IMR-90 (cell line): ENCODE results near the gene PUS3. TPM values are rescaled to one million over a fixed set of nuclear protein-coding genes. Genes with fewer than 3 reads are reported as not detected.
"Not testable (repeated sequence)": the region's sequence is repeated elsewhere in the genome, so short reads cannot be mapped to it uniquely, and the experiment has no call there.

ENCODE experiments used
- ATAC-seq: fragments of 200-7000 bp; cut with Tn5 transposase; 2 replicates; pipeline ENCODE4 v1.9.1; 2020; ENCODE audit warnings: low read depth, mild to moderate bottlenecking, moderate library complexity
- BruUV-seq: library from RNA; stranded (reverse); fragments of 400-500 nt; replicated peaks from 2 replicates; lab custom pipeline; 2021; lab: Mats Ljungman, UMichigan
- CTCF ChIA-PET: fragments of 300-600 bp; formaldehyde crosslinking; extraction: SDS; loops from one replicate; lab custom pipeline; 2021; ENCODE audit warnings: antibody characterized with exemption; lab: Yijun Ruan, JAX
- POLR2A ChIA-PET: fragments of 300-600 bp; sonication (Branson Sonifier 250); formaldehyde crosslinking; loops from one replicate; lab custom pipeline; 2022; ENCODE audit warnings: antibody characterized with exemption; ENCODE audit not compliant: unreplicated experiment; lab: Charles Lee
- DNase-seq: peaks from one replicate; pipeline ENCODE4 v3.0.0; 2013
- H2AFZ ChIP-seq: replicated peaks from 2 replicates; pipeline ENCODE3; 2013; ENCODE audit warnings: low read length, mild to moderate bottlenecking; ENCODE audit not compliant: poor library complexity
- H2AK5ac ChIP-seq: 2 replicates; pipeline ENCODE4 v1.6.1; 2013; ENCODE audit warnings: low read depth, low read length, inconsistent platforms
- H2AK9ac ChIP-seq: replicated peaks from 2 replicates; pipeline ENCODE3; 2013; ENCODE audit warnings: mild to moderate bottlenecking, low read depth, low read length, moderate library complexity; ENCODE audit not compliant: poor library complexity
- H2BK120ac ChIP-seq: 2 replicates; pipeline ENCODE4 v1.6.1; 2013; ENCODE audit warnings: low read depth, low read length, inconsistent platforms
- H2BK15ac ChIP-seq: 3 replicates; pipeline ENCODE4 v1.6.1; 2013; ENCODE audit warnings: low read depth, low read length, inconsistent platforms
- H2BK20ac ChIP-seq: 2 replicates; pipeline ENCODE4 v1.6.1; 2013; ENCODE audit warnings: low read depth, mild to moderate bottlenecking, inconsistent platforms, low read length, moderate library complexity
- H2BK5ac ChIP-seq: 2 replicates; pipeline ENCODE4 v1.6.1; 2013; ENCODE audit warnings: mild to moderate bottlenecking, low read depth, low read length, inconsistent platforms; ENCODE audit not compliant: poor library complexity, severe bottlenecking
- H3K14ac ChIP-seq: replicated peaks from 2 replicates; pipeline ENCODE4 v1.6.1; 2013; ENCODE audit warnings: low read depth, low read length, inconsistent platforms
- H3K18ac ChIP-seq: 2 replicates; pipeline ENCODE4 v1.6.1; 2013; ENCODE audit warnings: low read depth, low read length, control low read depth
- H3K23ac ChIP-seq: 2 replicates; pipeline ENCODE4 v1.6.1; 2013; ENCODE audit warnings: low read depth, low read length, inconsistent platforms
- H3K27ac ChIP-seq: 2 replicates; pipeline ENCODE4 v1.5.1; 2013; ENCODE audit warnings: mild to moderate bottlenecking, control low read depth, low read length; ENCODE audit not compliant: insufficient read depth
- H3K27me3 ChIP-seq: 2 replicates; pipeline ENCODE4 v1.6.1; 2013; ENCODE audit warnings: low read length; ENCODE audit not compliant: control insufficient read depth, insufficient read depth
- H3K36me3 ChIP-seq: 2 replicates; pipeline ENCODE4 v1.6.1; 2013; ENCODE audit warnings: low read length, mixed read lengths; ENCODE audit not compliant: control insufficient read depth, insufficient read depth
- H3K4ac ChIP-seq: 2 replicates; pipeline ENCODE4 v1.6.1; 2013; ENCODE audit warnings: low read depth, low read length, inconsistent platforms
- H3K4me1 ChIP-seq: 2 replicates; pipeline ENCODE4 v1.6.1; 2013; ENCODE audit warnings: low read length, mixed read lengths; ENCODE audit not compliant: control insufficient read depth, insufficient read depth
- H3K4me2 ChIP-seq: 2 replicates; pipeline ENCODE4 v1.6.1; 2013; ENCODE audit warnings: low read depth, mild to moderate bottlenecking, control low read depth, low read length, moderate library complexity
- H3K4me3 ChIP-seq: 2 replicates; pipeline ENCODE4 v1.5.1; 2013; ENCODE audit warnings: low read depth, mild to moderate bottlenecking, control low read depth, low read length, moderate library complexity; ENCODE audit not compliant: insufficient read depth
- H3K56ac ChIP-seq: 2 replicates; pipeline ENCODE4 v1.6.1; 2013; ENCODE audit warnings: low read length, inconsistent platforms; ENCODE audit not compliant: insufficient read depth; ENCODE audit errors: extremely low read depth
- H3K79me1 ChIP-seq, 2 experiments: 2 replicates each; pipeline ENCODE4 v1.6.1; 2013; ENCODE audit warnings: low read length in 2 of 2, inconsistent platforms in 1 of 2, low read depth in 1 of 2
- H3K9ac ChIP-seq: 2 replicates; pipeline ENCODE4 v1.6.1; 2013; ENCODE audit warnings: low read depth, low read length, control low read depth
- H3K9me1 ChIP-seq: 2 replicates; pipeline ENCODE4 v1.6.1; 2013; ENCODE audit warnings: low read length, inconsistent platforms; ENCODE audit not compliant: insufficient read depth
- H3K9me3 ChIP-seq: 2 replicates; pipeline ENCODE4 v1.6.1; 2013; ENCODE audit warnings: low read length; ENCODE audit not compliant: control insufficient read depth, insufficient read depth
- H4K20me1 ChIP-seq: 2 replicates; pipeline ENCODE4 v1.6.1; 2013; ENCODE audit warnings: low read length, inconsistent platforms; ENCODE audit not compliant: insufficient read depth
- H4K5ac ChIP-seq: 2 replicates; pipeline ENCODE4 v1.6.1; 2013; ENCODE audit warnings: mild to moderate bottlenecking, low read depth, low read length, control low read depth
- H4K8ac ChIP-seq, 2 experiments: 2 replicates each; pipeline ENCODE4 v1.6.1; 2013; ENCODE audit warnings: low read depth in 2 of 2, low read length in 2 of 2, control low read depth in 1 of 2, inconsistent platforms in 1 of 2
- H4K91ac ChIP-seq: 2 replicates; pipeline ENCODE4 v1.6.1; 2013; ENCODE audit warnings: low read depth, low read length, inconsistent platforms; ENCODE audit not compliant: insufficient read depth
- CEBPB ChIP-seq: IDR thresholded peaks from 2 replicates; pipeline ENCODE4 v1.6.1; 2012; ENCODE audit warnings: low read depth, low read length, improper control_type of control experiment
- CHD1 ChIP-seq: IDR thresholded peaks from 2 replicates; pipeline ENCODE4 v1.6.1; 2012; ENCODE audit warnings: low read depth, low read length, improper control_type of control experiment
- MXI1 ChIP-seq: IDR thresholded peaks from 2 replicates; pipeline ENCODE4 v1.6.1; 2012; ENCODE audit warnings: low read depth, mild to moderate bottlenecking, low read length, moderate library complexity, borderline replicate concordance
- NFE2L2 ChIP-seq: fragments of 150-350 bp; IDR thresholded peaks from 2 replicates; pipeline ENCODE4 v1.6.1; 2016; ENCODE audit warnings: low read depth, mild to moderate bottlenecking, low read length
- RCOR1 ChIP-seq: IDR thresholded peaks from 2 replicates; pipeline ENCODE4 v1.6.1; 2012; ENCODE audit warnings: mild to moderate bottlenecking, low read length, improper control_type of control experiment; ENCODE audit not compliant: insufficient replicate concordance
- RFX5 ChIP-seq: IDR thresholded peaks from 2 replicates; pipeline ENCODE4 v1.8.0; 2012; ENCODE audit warnings: low read depth, mild to moderate bottlenecking, low read length, moderate library complexity
- SMC3 ChIP-seq: fragments of 150-350 bp; IDR thresholded peaks from 2 replicates; pipeline ENCODE4 v1.6.1; 2016; ENCODE audit warnings: low read depth, mild to moderate bottlenecking, antibody characterized with exemption, low read length, moderate library complexity
- WGBS, 2 experiments: methylation state at CpG; one replicate each; pipeline versions ENCODE4 v1.1.5 to v1.1.7; 2013; ENCODE audit warnings: missing lambda C conversion rate in 2 of 2; ENCODE audit not compliant: insufficient read length in 1 of 2; ENCODE audit errors: extremely low coverage in 2 of 2; 5-methylcytosine and 5-hydroxymethylcytosine counted together
- dilution Hi-C: fragments of 300-500 bp; cut with HindIII; formaldehyde crosslinking; loops from one replicate; pipeline ENCODE4 v1.14.3; 2018; ENCODE audit warnings: low sequenced_read_pairs; ENCODE audit not compliant: unreplicated experiment
- in situ Hi-C: fragments of 300-500 bp; cut with MboI; formaldehyde crosslinking; loops from 3 replicates; pipeline ENCODE4 v1.14.3; 2019; ENCODE audit warnings: low sequenced_read_pairs, inconsistent platforms, mixed read lengths
- intact Hi-C: fragments of 100-400 bp; cut with micrococcal nuclease; formaldehyde crosslinking; loops from 2 replicates; pipeline ENCODE4 v1.10.0; 2022
- polyA plus RNA-seq, 3 experiments: library from polyadenylated mRNA; depleted of rRNA; stranded (reverse); fragments of >200 nt; gene quantifications; 2 replicates each; pipeline ENCODE4 v1.2.3, GENCODE V29; 2012; ENCODE audit warnings: low replicate concordance in 1 of 3
- total RNA-seq: library from RNA; depleted of rRNA; stranded (reverse); fragments of >200 nt; gene quantifications from 2 replicates; pipeline ENCODE4 v1.2.3, GENCODE V29; 2012

Gene PUS3
- total and polyA plus RNA-seq, 2 of the 4 experiments (the other 2 are of a cell fraction), result 6.1 to 11.7 TPM

GRCh38 chr11:125869521-125869920 lies 33.5 kb downstream of the PUS3 start:
- BruUV-seq, result no TSS peak
- Histone ChIP-seq H3K27ac (no peak overlapping the region), H3K4me3 (no peak overlapping the region), H2BK5ac (no peak overlapping the region), H2AK5ac (no peak overlapping the region), H3K23ac (no peak overlapping the region), H3K36me3 (no peaks in the 10 kb centered on the region), H4K5ac (no peak overlapping the region), H3K56ac (no peak overlapping the region), H3K18ac (no peak overlapping the region), H4K8ac (no peak overlapping the region), H2BK20ac (no peak overlapping the region), H2BK120ac (no peak overlapping the region), H2BK15ac (no peak overlapping the region), H3K27me3 (peaks cover 4% of the 10 kb centered on the region; the same call in 1 of the 2 replicates), H3K14ac (no peak overlapping the region), H4K20me1 (no peaks in the 10 kb centered on the region), H3K4me1 (no peaks in the 10 kb centered on the region), H2AFZ (no peak overlapping the region), H3K4ac (no peak overlapping the region), H3K9ac (no peak overlapping the region), H4K91ac (no peak overlapping the region), H3K9me3 (no peaks in the 10 kb centered on the region), H3K79me1 (no peaks in the 10 kb centered on the region), H3K4me2 (no peak overlapping the region), H3K9me1 (no peaks in the 10 kb centered on the region), H2AK9ac (no peak overlapping the region)
- WGBS, 2 experiments, result no CpG with 5 or more reads among the region's 2 CpGs
- POLR2A ChIA-PET, result no interaction called here
- CTCF ChIA-PET, result no interaction called here
- dilution Hi-C loops, result no loop called here
- in situ Hi-C loops, result no loop called here
- ATAC-seq (no peak), DNase-seq (no peak)
- intact Hi-C loops, result no loop called here
- no peak for TF ChIP-seq SMC3
- TF ChIP-seq CEBPB, result no peak
- TF ChIP-seq RFX5, result no peak
- no peak for TF ChIP-seq MXI1
- no peak for TF ChIP-seq NFE2L2
- no peak for TF ChIP-seq RCOR1
- TF ChIP-seq CHD1, result no peak

GRCh38 chr11:125865354-125865753 lies 37.7 kb downstream of the PUS3 start:
- H3K4me2 ChIP-seq, H3K79me1 ChIP-seq, in situ Hi-C loops, H3K9me3 ChIP-seq, H3K4me3 ChIP-seq, H2AK9ac ChIP-seq, H3K14ac ChIP-seq, H3K9me1 ChIP-seq, POLR2A ChIA-PET, H2BK5ac ChIP-seq, intact Hi-C loops, H3K4me1 ChIP-seq, H3K27me3 ChIP-seq, H4K5ac ChIP-seq, H3K36me3 ChIP-seq, DNase-seq, H2AFZ ChIP-seq, H3K18ac ChIP-seq, H3K9ac ChIP-seq, H3K23ac ChIP-seq, H4K8ac ChIP-seq, ATAC-seq, H2BK20ac ChIP-seq, BruUV-seq, H3K56ac ChIP-seq, CTCF ChIA-PET, H2BK120ac ChIP-seq, H3K27ac ChIP-seq, H2AK5ac ChIP-seq, dilution Hi-C loops, H4K91ac ChIP-seq, H4K20me1 ChIP-seq, H2BK15ac ChIP-seq, H3K4ac ChIP-seq: not testable (repeated sequence)
- WGBS, 2 experiments, result no CpG with 5 or more reads among the region's 4 CpGs
